OCI-LY7 (cell line): Measurements from ENCODE around the gene ADAMTS17. TPM values are rescaled to one million over a fixed set of nuclear protein-coding genes. Genes with fewer than 3 reads are reported as not detected.

Experiments
- BruUV-seq: library from RNA; stranded (reverse); fragments of 400-500 nt; replicated peaks from 2 replicates; lab custom pipeline; 2021; lab: Mats Ljungman, UMichigan
- CTCF ChIA-PET: fragments of 300-600 bp; sonication (Branson Sonifier 250); formaldehyde crosslinking; loops from one replicate; lab custom pipeline; 2022; ENCODE audit warnings: antibody characterized with exemption; ENCODE audit not compliant: unreplicated experiment; lab: Charles Lee
- POLR2A ChIA-PET: fragments of 300-600 bp; sonication (Branson Sonifier 250); formaldehyde crosslinking; loops from one replicate; lab custom pipeline; 2022; ENCODE audit warnings: antibody characterized with exemption; lab: Charles Lee
- DNase-seq: peaks from one replicate; pipeline ENCODE4 v3.0.0-alpha.2; 2015; ENCODE audit warnings: low spot score
- H2AFZ ChIP-seq: fragments of 200-600 bp; sonication (generic), shearing (Covaris generic); 2 replicates; pipeline ENCODE4 v1.6.1; 2014; ENCODE audit warnings: mild to moderate bottlenecking, antibody characterized with exemption, low read length, moderate library complexity
- H3K27ac ChIP-seq: fragments of 200-600 bp; sonication (generic); 2 replicates; pipeline ENCODE4 v1.5.1; 2014; ENCODE audit warnings: mixed run types, low read depth, mild to moderate bottlenecking, moderate library complexity, low read length, inconsistent platforms; ENCODE audit not compliant: poor library complexity, severe bottlenecking
- H3K36me3 ChIP-seq: fragments of 200-600 bp; sonication (generic); 2 replicates; pipeline ENCODE4 v1.6.1; 2014; ENCODE audit warnings: mild to moderate bottlenecking, antibody characterized with exemption, low read length, moderate library complexity, mixed read lengths; ENCODE audit not compliant: insufficient read depth
- H3K4me1 ChIP-seq: fragments of 200-600 bp; sonication (generic); 2 replicates; pipeline ENCODE4 v1.5.1; 2014; ENCODE audit warnings: mild to moderate bottlenecking, low read length; ENCODE audit not compliant: insufficient read depth, poor library complexity, severe bottlenecking
- H3K4me2 ChIP-seq: fragments of 200-600 bp; sonication (generic); 2 replicates; pipeline ENCODE4 v1.6.1; 2014; ENCODE audit warnings: mild to moderate bottlenecking, low read length
- H3K4me3 ChIP-seq: fragments of 200-600 bp; sonication (generic); 2 replicates; pipeline ENCODE4 v1.5.1; 2014; ENCODE audit warnings: mild to moderate bottlenecking, low read depth, low read length; ENCODE audit not compliant: poor library complexity, severe bottlenecking
- H3K79me2 ChIP-seq: fragments of 200-600 bp; sonication (generic); 2 replicates; pipeline ENCODE4 v1.6.1; 2016; ENCODE audit warnings: low read depth, mild to moderate bottlenecking, low read length, moderate library complexity, mixed read lengths; ENCODE audit not compliant: insufficient read depth
- H3K9me2 ChIP-seq: fragments of 200-600 bp; sonication (generic); 2 replicates; pipeline ENCODE4 v1.6.1; 2016; ENCODE audit warnings: mild to moderate bottlenecking, low read length, mixed read lengths; ENCODE audit not compliant: insufficient read depth
- H3K9me3 ChIP-seq: fragments of 200-600 bp; sonication (generic); 2 replicates; pipeline ENCODE4 v1.6.1; 2014; ENCODE audit warnings: mild to moderate bottlenecking, mixed run types, low read length, mixed read lengths
- H4K20me1 ChIP-seq: fragments of 200-600 bp; sonication (generic); 2 replicates; pipeline ENCODE4 v1.6.1; 2014; ENCODE audit warnings: mild to moderate bottlenecking, antibody characterized with exemption, low read length, moderate library complexity, mixed read lengths; ENCODE audit not compliant: insufficient read depth
- CTCF ChIP-seq: fragments of 200-600 bp; sonication (generic); conservative IDR thresholded peaks from 2 replicates; pipeline ENCODE4 v1.5.1; 2014; ENCODE audit warnings: mild to moderate bottlenecking, antibody characterized with exemption, low read length, moderate library complexity, mixed read lengths
- EZH2phosphoT487 ChIP-seq: fragments of 200-600 bp; sonication (generic); IDR thresholded peaks from 2 replicates; pipeline ENCODE4 v1.6.1; 2018; ENCODE audit warnings: low read depth, borderline replicate concordance, mild to moderate bottlenecking, mixed run types, antibody characterized with exemption, low read length, moderate library complexity, mixed read lengths
- intact Hi-C: fragments of 100-400 bp; cut with micrococcal nuclease; formaldehyde crosslinking; loops from one replicate; pipeline ENCODE4 v1.10.0; 2022; ENCODE audit not compliant: unreplicated experiment
- total RNA-seq, 2 experiments: library from RNA; depleted of rRNA in 1 of 2; stranded (reverse); fragments of >200 nt in 1 of 2; shearing (Covaris generic) in 1 of 2; gene quantifications; 2 replicates each; pipeline ENCODE4 v1.2.3, GENCODE V29; 2014 to 2022

The ADAMTS17 gene
- total RNA-seq, 2 experiments from 2014 or later: not detected

- H3K79me2 ChIP-seq: no peaks in the 10 kb centered on the region
- H3K9me2 ChIP-seq: no peaks in the 10 kb centered on the region
- ChIA-PET POLR2A (no interaction called here), CTCF (no interaction called here)
- intact Hi-C loops: no loop called here
- no peaks in the 10 kb centered on the region for H3K4me1 ChIP-seq
- no peak overlapping the region for H2AFZ ChIP-seq
- H3K4me3 ChIP-seq: no peak overlapping the region
- TF ChIP-seq EZH2phosphoT487: no peak
- no peak for TF ChIP-seq CTCF
- H3K4me2 ChIP-seq: no peak overlapping the region
- H3K36me3 ChIP-seq: no peaks in the 10 kb centered on the region
- DNase-seq: no peak
- no peak overlapping the region for H3K27ac ChIP-seq
- H4K20me1 ChIP-seq: no peaks in the 10 kb centered on the region
- no peaks in the 10 kb centered on the region for H3K9me3 ChIP-seq
- no TSS peak for BruUV-seq
Observed at GRCh38 chr15:100053474-100054121, 288.2 kb downstream of the ADAMTS17 start.

GRCh38 chr15:100052716-100053473 is 288.9 kb downstream of the ADAMTS17 start:
- no peak overlapping the region for H3K4me2 ChIP-seq
- POLR2A ChIA-PET: no interaction called here
- no peaks in the 10 kb centered on the region for H3K79me2 ChIP-seq
- no peaks in the 10 kb centered on the region for H3K36me3 ChIP-seq
- TF ChIP-seq CTCF (no peak), EZH2phosphoT487 (no peak)
- H3K9me3 ChIP-seq: no peaks in the 10 kb centered on the region
- no peaks in the 10 kb centered on the region for H3K4me1 ChIP-seq
- H2AFZ ChIP-seq: no peak overlapping the region
- CTCF ChIA-PET: no interaction called here
- intact Hi-C loops: no loop called here
- no peak overlapping the region for H3K27ac ChIP-seq
- H3K9me2 ChIP-seq: no peaks in the 10 kb centered on the region
- no peak overlapping the region for H3K4me3 ChIP-seq
- BruUV-seq: no TSS peak
- DNase-seq: no peak
- H4K20me1 ChIP-seq: no peaks in the 10 kb centered on the region
